GM12801 (cell line): ENCODE results near the gene RTN4RL1.

Experiments used
- CTCF ChIP-seq: IDR thresholded peaks from one replicate; pipeline ENCODE4 v1.5.1; 2011; ENCODE audit warnings: control low read depth; ENCODE audit not compliant: insufficient read length; ENCODE audit errors: extremely low read depth

Gene RTN4RL1

GRCh38 chr17:1937461-1937860 is 87.7 kb downstream of the RTN4RL1 start:
- no peak for TF ChIP-seq CTCF

DNA sequence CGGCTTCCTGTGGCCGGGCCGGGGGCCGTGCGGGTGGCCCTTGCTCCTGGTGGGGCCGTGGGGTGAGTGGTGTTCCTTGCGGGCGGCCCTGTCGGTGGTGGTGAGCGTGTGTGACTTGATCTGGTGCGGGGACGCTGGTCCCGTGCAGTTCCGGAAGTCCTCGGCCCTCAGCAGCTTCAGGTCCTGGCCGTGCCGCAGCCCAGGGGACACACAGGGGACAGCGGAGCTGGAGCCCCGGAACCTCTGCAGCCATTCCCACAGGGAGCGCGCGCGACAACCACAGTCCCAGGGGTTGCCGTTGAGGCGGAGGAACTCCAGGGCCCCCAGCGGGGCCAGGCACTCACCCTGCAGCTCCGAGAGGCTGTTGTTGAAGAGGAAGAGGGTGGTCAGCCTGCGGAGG is 88.4 kb downstream of the RTN4RL1 start:
- no peak for TF ChIP-seq CTCF

GRCh38 chr17:1934901-1935300 is 90.2 kb downstream of the RTN4RL1 start:
- no peak for TF ChIP-seq CTCF

DNA sequence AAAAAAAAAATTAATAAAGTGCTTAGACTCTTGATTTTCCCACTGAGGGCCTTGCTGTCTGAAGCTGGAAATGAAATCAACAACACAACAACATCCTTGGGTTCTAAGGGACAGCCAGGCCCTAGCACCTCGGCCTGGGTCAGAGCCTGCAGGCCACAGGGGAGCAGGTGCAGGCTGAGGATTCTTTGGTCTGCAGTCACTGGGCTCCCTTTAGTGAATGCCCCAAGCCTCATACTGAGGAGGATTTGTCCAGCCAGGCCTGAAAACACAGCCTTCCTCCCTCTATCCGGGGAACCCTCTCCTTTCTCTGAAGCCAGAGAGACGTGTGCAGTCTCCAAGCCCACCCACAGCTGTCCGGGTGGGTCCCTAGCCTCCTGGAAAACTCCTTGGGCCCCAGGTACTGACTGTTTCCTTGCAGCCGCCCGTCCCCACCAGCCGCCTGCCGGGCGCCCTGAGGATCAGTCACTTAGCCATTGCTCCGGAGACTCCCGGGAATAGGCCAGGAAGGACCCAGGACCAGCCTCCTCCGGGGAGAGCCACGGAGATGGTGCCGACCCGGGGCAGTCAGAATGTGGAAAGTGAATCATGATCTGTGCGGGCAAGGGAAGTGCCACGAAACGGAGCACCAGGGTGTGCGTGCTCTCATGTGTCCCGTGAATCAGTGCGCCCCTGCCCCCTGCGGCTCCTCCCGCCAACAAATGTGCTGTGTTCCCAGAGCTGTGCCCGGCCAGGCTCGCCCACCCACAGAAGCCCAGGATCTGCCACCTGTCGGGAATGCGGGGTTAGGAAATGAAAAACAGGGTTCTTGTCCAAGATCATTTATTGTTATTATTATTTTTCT is 91.0 kb downstream of the RTN4RL1 start:
- TF ChIP-seq CTCF, result no peak

- TF ChIP-seq CTCF, result no peak
Observed at GRCh38 chr17:1931844-1932579, 93.1 kb downstream of the RTN4RL1 start.

DNA sequence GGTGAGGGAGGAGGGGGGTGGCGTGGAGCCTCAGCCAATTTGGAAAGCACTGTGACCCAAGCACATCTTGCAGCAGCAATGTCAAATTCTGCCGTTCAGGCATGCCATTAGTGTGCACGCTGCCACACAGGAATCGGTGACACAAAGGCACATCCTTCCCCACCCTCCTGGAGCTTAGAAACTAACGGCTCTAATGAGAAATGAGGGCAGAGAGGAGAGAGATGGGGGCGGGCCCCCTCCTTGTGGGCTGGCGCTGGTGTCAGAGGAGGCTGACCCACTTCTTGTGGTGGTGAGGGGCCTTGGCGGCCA is 94.8 kb downstream of the RTN4RL1 start:
- TF ChIP-seq CTCF, result no peak

- TF ChIP-seq CTCF, result no peak
Observed at GRCh38 chr17:1928976-1929375, 96.2 kb downstream of the RTN4RL1 start.
